Neuronal stem cell (in vitro differentiated cells): ENCODE data around the gene ZNF83.

ENCODE experiments used
- DNase-seq: peaks from one replicate; pipeline ENCODE4 v3.0.0-alpha.2; 2013; ENCODE audit warnings: low spot score
- H2AFZ ChIP-seq: one replicate; pipeline ENCODE4 v1.6.1; 2013; ENCODE audit warnings: mild to moderate bottlenecking, low read length, inconsistent platforms
- H2AK5ac ChIP-seq: 2 replicates; pipeline ENCODE4 v1.6.1; 2013; ENCODE audit warnings: low read depth, mild to moderate bottlenecking, inconsistent platforms, low read length, moderate library complexity, mixed read lengths
- H2BK120ac ChIP-seq: 2 replicates; pipeline ENCODE4 v1.6.1; 2013; ENCODE audit warnings: low read depth, mild to moderate bottlenecking, inconsistent platforms, low read length, moderate library complexity, mixed read lengths
- H2BK12ac ChIP-seq: one replicate; pipeline ENCODE4 v1.6.1; 2013; ENCODE audit warnings: low read length, inconsistent platforms
- H2BK15ac ChIP-seq: 2 replicates; pipeline ENCODE4 v1.6.1; 2013; ENCODE audit warnings: mild to moderate bottlenecking, low read length, inconsistent platforms, mixed read lengths
- H2BK5ac ChIP-seq: one replicate; pipeline ENCODE4 v1.6.1; 2013; ENCODE audit warnings: inconsistent platforms, mild to moderate bottlenecking, low read length, moderate library complexity
- H3K14ac ChIP-seq: one replicate; pipeline ENCODE4 v1.6.1; 2013; ENCODE audit warnings: low read length, inconsistent platforms
- H3K18ac ChIP-seq: 2 replicates; pipeline ENCODE4 v1.6.1; 2013; ENCODE audit warnings: low read length, inconsistent platforms
- H3K23ac ChIP-seq: 2 replicates; pipeline ENCODE4 v1.6.1; 2013; ENCODE audit warnings: low read depth, mild to moderate bottlenecking, mixed read lengths, low read length, inconsistent platforms; ENCODE audit not compliant: poor library complexity
- H3K27ac ChIP-seq: replicated peaks from 3 replicates; pipeline ENCODE4 v1.5.1; 2013; ENCODE audit warnings: low read length, inconsistent platforms
- H3K27me3 ChIP-seq, 3 experiments: 2 replicates each; pipeline ENCODE4 v1.6.1; 2013; ENCODE audit warnings: low read length in 3 of 3, mild to moderate bottlenecking in 2 of 3, inconsistent platforms in 1 of 3, low read depth in 1 of 3, mixed read lengths in 1 of 3, moderate library complexity in 1 of 3; ENCODE audit not compliant: control insufficient read depth in 3 of 3, insufficient read depth in 3 of 3
- H3K36me3 ChIP-seq, 2 donors: replicated peaks in 1 of 2; 2 replicates each; pipeline ENCODE4 v1.6.1; 2013; ENCODE audit warnings: low read length in 2 of 2; ENCODE audit not compliant: control insufficient read depth in 2 of 2, insufficient read depth in 2 of 2
- H3K4ac ChIP-seq: 2 replicates; pipeline ENCODE4 v1.6.1; 2013; ENCODE audit warnings: inconsistent platforms, mild to moderate bottlenecking, low read length, moderate library complexity
- H3K4me1 ChIP-seq, 2 donors: 1 replicate in 1 of 2; 2 replicates in 1 of 2; pipeline ENCODE4 v1.6.1; 2013; ENCODE audit warnings: low read length in 2 of 2, low read depth in 1 of 2; ENCODE audit not compliant: control insufficient read depth in 2 of 2, insufficient read depth in 1 of 2
- H3K4me2 ChIP-seq: one replicate; pipeline ENCODE4 v1.6.1; 2013; ENCODE audit warnings: mild to moderate bottlenecking, low read length, inconsistent platforms; ENCODE audit not compliant: insufficient read depth, poor library complexity, severe bottlenecking
- H3K4me3 ChIP-seq, 2 donors: 2 replicates each; pipeline ENCODE4 v1.5.1; 2013; ENCODE audit warnings: low read length in 2 of 2, mild to moderate bottlenecking in 2 of 2, inconsistent platforms in 1 of 2, moderate library complexity in 1 of 2
- H3K79me1 ChIP-seq: one replicate; pipeline ENCODE4 v1.6.1; 2013; ENCODE audit warnings: low read depth, mild to moderate bottlenecking, inconsistent platforms, low read length, moderate library complexity
- H3K9ac ChIP-seq: one replicate; pipeline ENCODE4 v1.6.1; 2013; ENCODE audit warnings: mild to moderate bottlenecking, low read depth, low read length, inconsistent platforms; ENCODE audit not compliant: poor library complexity
- H3K9me3 ChIP-seq, 2 donors: replicated peaks in 1 of 2; 2 replicates each; pipeline versions ENCODE3 to v1.6.1; 2013; ENCODE audit warnings: low read length in 2 of 2, mild to moderate bottlenecking in 2 of 2, inconsistent platforms in 1 of 2, low read depth in 1 of 2, mixed read lengths in 1 of 2, moderate library complexity in 1 of 2; ENCODE audit not compliant: control insufficient read depth in 2 of 2, insufficient read depth in 1 of 2
- H4K8ac ChIP-seq: one replicate; pipeline ENCODE4 v1.6.1; 2013; ENCODE audit warnings: low read depth, mild to moderate bottlenecking, inconsistent platforms, low read length, moderate library complexity
- H4K91ac ChIP-seq: one replicate; pipeline ENCODE4 v1.6.1; 2013; ENCODE audit warnings: low read length, low read depth, mild to moderate bottlenecking, inconsistent platforms; ENCODE audit not compliant: poor library complexity
- WGBS, 2 donors: extraction: QIAGEN DNeasy Blood & Tissue Kit; methylation state at CpG; one replicate each; pipeline ENCODE4 v1.1.7; 2013; ENCODE audit warnings: missing lambda C conversion rate in 2 of 2, mixed read lengths in 1 of 2; ENCODE audit not compliant: insufficient read length in 2 of 2, insufficient replicate concordance in 1 of 2; ENCODE audit errors: extremely low coverage in 2 of 2; 5-methylcytosine and 5-hydroxymethylcytosine counted together

The ZNF83 gene

DNA sequence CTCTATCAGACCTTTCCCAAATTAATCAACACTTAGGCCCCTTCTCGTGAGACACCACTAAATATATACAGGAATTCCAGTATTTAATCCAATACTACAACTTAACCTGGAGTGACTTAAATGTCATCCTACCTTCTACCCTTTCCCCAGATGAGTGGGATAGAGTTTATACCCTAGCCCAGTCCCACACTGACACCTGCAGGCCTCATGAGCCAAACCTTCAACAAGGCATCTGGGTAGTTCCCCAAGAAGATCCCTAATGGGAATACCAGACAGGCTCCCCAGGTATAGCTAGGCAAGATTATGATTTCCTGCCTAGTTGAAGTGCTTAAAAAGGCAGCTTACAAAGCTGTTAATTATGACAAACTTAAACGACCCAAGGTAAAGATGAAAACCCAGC lies 15.9 kb downstream of the ZNF83 start:
- Histone ChIP-seq H3K9ac (no peak overlapping the region), H3K14ac (no peak overlapping the region), H3K79me1 (peaks cover 2% of the 10 kb centered on the region), H3K36me3 (peaks cover 47 to 96% of the 10 kb centered on the region in 2 donors), H3K4me3 (no peak overlapping the region), H2BK12ac (no peak overlapping the region), H3K9me3 (peaks cover 7 to 21% of the 10 kb centered on the region in 2 donors), H3K18ac (no peak overlapping the region), H2BK120ac (no peak overlapping the region), H4K8ac (no peak overlapping the region), H3K27me3 (no peaks in the 10 kb centered on the region), H3K23ac (no peak overlapping the region), H3K27ac (no peak overlapping the region), H3K4me1 (no peaks in the 10 kb centered on the region), H3K4ac (no peak overlapping the region), H4K91ac (no peak overlapping the region), H3K4me2 (no peak overlapping the region), H2AK5ac (no peak overlapping the region), H2BK15ac (no peak overlapping the region), H2AFZ (no peak overlapping the region), H2BK5ac (no peak overlapping the region)
- no CpG with 5 or more reads among the region's 2 CpGs for WGBS, 2 donors
- DNase-seq, result no peak

- H4K91ac ChIP-seq, result no peak overlapping the region
- no peak for DNase-seq
- H3K9me3 ChIP-seq, result peaks cover 12 to 23% of the 10 kb centered on the region in 2 donors
- H2BK12ac ChIP-seq, result no peak overlapping the region
- WGBS, 2 donors, result 100% methylated on average over 1 of the region's 3 CpGs; no CpG with 5 or more reads in 1 of the 2 donors
- H2AK5ac ChIP-seq, result no peak overlapping the region
- no peak overlapping the region for H3K9ac ChIP-seq
- H3K18ac ChIP-seq, result no peak overlapping the region
- H3K36me3 ChIP-seq, result peaks cover 48 to 96% of the 10 kb centered on the region in 2 donors
- H3K4me2 ChIP-seq, result no peak overlapping the region
- peaks cover 2% of the 10 kb centered on the region for H3K79me1 ChIP-seq
- no peak overlapping the region for H2BK5ac ChIP-seq
- no peak overlapping the region for H4K8ac ChIP-seq
- H3K14ac ChIP-seq, result no peak overlapping the region
- no peak overlapping the region for H3K23ac ChIP-seq
- no peak overlapping the region for H3K27ac ChIP-seq
- H3K4me3 ChIP-seq, result no peak overlapping the region
- H3K27me3 ChIP-seq, result no peaks in the 10 kb centered on the region
- H3K4ac ChIP-seq, result no peak overlapping the region
- no peak overlapping the region for H2AFZ ChIP-seq
- no peaks in the 10 kb centered on the region for H3K4me1 ChIP-seq
- H2BK120ac ChIP-seq, result no peak overlapping the region
- no peak overlapping the region for H2BK15ac ChIP-seq
These were observed 16.8 kb downstream of the ZNF83 start for GRCh38 chr19:52621376-52621775.

DNA sequence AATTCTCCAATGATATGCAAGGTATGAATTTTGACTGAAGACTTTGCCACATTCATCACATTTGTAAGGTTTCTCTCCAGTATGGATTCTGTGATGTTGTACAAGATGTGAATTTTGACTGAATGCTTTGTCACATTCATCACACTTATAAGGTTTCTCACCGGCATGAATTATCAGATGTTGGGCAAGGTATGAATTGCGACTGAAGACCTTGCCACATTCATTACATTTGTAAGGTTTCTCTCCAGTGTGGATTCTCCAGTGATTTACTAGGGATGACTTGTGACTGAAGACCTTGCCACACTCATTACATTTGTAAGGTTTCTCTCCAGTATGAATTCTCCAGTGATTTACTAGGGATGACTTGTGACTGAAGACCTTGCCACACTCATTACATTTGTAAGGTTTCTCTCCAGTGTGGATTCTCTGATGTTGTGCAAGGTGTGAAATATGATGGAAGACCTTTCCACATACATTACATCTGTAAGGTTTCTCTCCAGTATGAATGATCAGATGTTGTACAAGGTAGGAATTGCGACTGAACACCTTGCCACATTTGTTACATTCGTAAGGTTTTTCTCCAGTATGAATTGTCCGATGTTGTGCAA lies 24.8 kb downstream of the ZNF83 start:
- Histone ChIP-seq H4K91ac (no peak overlapping the region), H3K4ac (no peak overlapping the region), H2AK5ac (no peak overlapping the region), H2BK12ac (no peak overlapping the region), H2BK120ac (no peak overlapping the region), H3K4me1 (no peaks in the 10 kb centered on the region), H3K27ac (no peak overlapping the region), H3K27me3 (no peaks in the 10 kb centered on the region), H3K4me3 (no peak overlapping the region), H3K18ac (no peak overlapping the region), H3K9ac (no peak overlapping the region), H2BK5ac (no peak overlapping the region), H3K79me1 (peaks cover 3% of the 10 kb centered on the region), H3K23ac (no peak overlapping the region), H3K14ac (no peak overlapping the region), H3K36me3 (peaks cover 30 to 89% of the 10 kb centered on the region in 2 donors), H4K8ac (no peak overlapping the region), H2AFZ (no peak overlapping the region), H3K4me2 (no peak overlapping the region), H3K9me3 (peaks cover 28 to 80% of the 10 kb centered on the region in 2 donors), H2BK15ac (no peak overlapping the region)
- WGBS, 2 donors, result no CpG with 5 or more reads among the region's 5 CpGs
- DNase-seq, result no peak

- no peak overlapping the region for H3K27ac ChIP-seq
These were observed 34.5 kb downstream of the ZNF83 start for GRCh38 chr19:52603558-52604207.

More at GRCh38 chr19:52603558-52604207, 34.5 kb downstream of the ZNF83 start:
- H2AK5ac ChIP-seq, result no peak overlapping the region
- no peak overlapping the region for H3K14ac ChIP-seq
- peaks cover 3 to 31% of the 10 kb centered on the region in 2 donors for H3K9me3 ChIP-seq
- no peak for DNase-seq
- peaks cover 7 to 21% of the 10 kb centered on the region in 2 donors for H3K36me3 ChIP-seq
- H3K4me2 ChIP-seq, result no peak overlapping the region
- H2BK12ac ChIP-seq, result no peak overlapping the region
- no peak overlapping the region for H4K91ac ChIP-seq
- no peak overlapping the region for H4K8ac ChIP-seq
- no peak overlapping the region for H3K9ac ChIP-seq
- H3K4me1 ChIP-seq, result peaks cover 0 to 5% of the 10 kb centered on the region in 2 donors
- H3K23ac ChIP-seq, result no peak overlapping the region
- H3K4ac ChIP-seq, result no peak overlapping the region
- H3K27me3 ChIP-seq, result no peaks in the 10 kb centered on the region
- no peak overlapping the region for H3K18ac ChIP-seq
- no peak overlapping the region for H2AFZ ChIP-seq
- peaks cover 3% of the 10 kb centered on the region for H3K79me1 ChIP-seq
- H2BK15ac ChIP-seq, result no peak overlapping the region
- WGBS, 2 donors, result no CpG with 5 or more reads among the region's 14 CpGs
- H2BK5ac ChIP-seq, result no peak overlapping the region
- H3K4me3 ChIP-seq, result no peak overlapping the region
- H2BK120ac ChIP-seq, result no peak overlapping the region
